ENCODE results near the gene HDAC4. TPM values are rescaled to one million over a fixed set of nuclear protein-coding genes. Genes with fewer than 3 reads are reported as not detected.

HDAC4 gene
- polyA plus RNA-seq, 1 donor (not counting 4 experiments of a cell fraction or from before 2014, with no cell fraction given), result 2.9 TPM

- Histone ChIP-seq H3K4me3 (ENCODE audit: control insufficient read depth in 2 of 3, extremely low read depth in 1 of 3, insufficient read depth in 2 of 3, low read depth in 1 of 3, low read length in 3 of 3) (no peak overlapping the region), H3K27ac (ENCODE audit: control insufficient read depth, insufficient read depth, low read length) (no peak overlapping the region), H3K9me1 (ENCODE audit: control insufficient read depth, extremely low read depth, insufficient read depth, low read length) (no peaks in the 10 kb centered on the region), H4K20me1 (ENCODE audit: control insufficient read depth, extremely low read depth, insufficient read depth, low read length) (no peaks in the 10 kb centered on the region), H3K79me2 (ENCODE audit: control insufficient read depth, insufficient read depth, low read length) (no peaks in the 10 kb centered on the region), H3K4me1 (ENCODE audit: control insufficient read depth, extremely low read depth, insufficient read depth, low read length) (peaks cover 10% of the 10 kb centered on the region), H3K9me3 (ENCODE audit: control insufficient read depth, low read depth, low read length) (no peaks in the 10 kb centered on the region), H3K36me3 (ENCODE audit: control insufficient read depth in 2 of 2, extremely low read depth in 1 of 2, insufficient read depth in 2 of 2, low read length in 2 of 2) (peaks cover 0 to 2% of the 10 kb centered on the region in 2 experiments), H3K9ac (ENCODE audit: control insufficient read depth, extremely low read depth, insufficient read depth, low read length) (no peak overlapping the region), H3K4me2 (ENCODE audit: control insufficient read depth, extremely low read depth, insufficient read depth, low read depth, low read length) (no peak overlapping the region), H3K27me3 (ENCODE audit: control insufficient read depth, extremely low read depth, insufficient read depth, low read length) (no peaks in the 10 kb centered on the region), H2AFZ (ENCODE audit: control insufficient read depth, low read length) (no peak overlapping the region)
- TF ChIP-seq EZH2 (IDR thresholded peaks at IDR 0.05; ENCODE audit: low read length), result no peak
- no peak for TF ChIP-seq CTCF (optimal IDR thresholded peaks at IDR 0.05 in 1 of 3, IDR thresholded peaks at IDR 0.05 in 1 of 3, conservative IDR thresholded peaks at IDR 0.05 in 1 of 3; ENCODE audit: extremely low read depth in 1 of 3, insufficient read depth in 2 of 3, low read length in 3 of 3)
- DNase-seq (ENCODE audit: low read depth, low spot score), result no peak
- FAIRE-seq, result no peak
- dilution Hi-C loops (cut with MboI; ENCODE audit: extremely low pct_ligation_motif_present, low sequenced_read_pairs), result no loop called here
Observed at GRCh38 chr2:239304533-239305221, 96.1 kb downstream of the HDAC4 start.

GRCh38 chr2:239303711-239304532 is 96.9 kb downstream of the HDAC4 start:
- Histone ChIP-seq H3K4me2 (ENCODE audit: control insufficient read depth, extremely low read depth, insufficient read depth, low read depth, low read length) (no peak overlapping the region), H2AFZ (ENCODE audit: control insufficient read depth, low read length) (no peak overlapping the region), H4K20me1 (ENCODE audit: control insufficient read depth, extremely low read depth, insufficient read depth, low read length) (no peaks in the 10 kb centered on the region), H3K27me3 (ENCODE audit: control insufficient read depth, extremely low read depth, insufficient read depth, low read length) (no peaks in the 10 kb centered on the region), H3K27ac (ENCODE audit: control insufficient read depth, insufficient read depth, low read length) (no peak overlapping the region), H3K4me3 (ENCODE audit: control insufficient read depth in 2 of 3, extremely low read depth in 1 of 3, insufficient read depth in 2 of 3, low read depth in 1 of 3, low read length in 3 of 3) (no peak overlapping the region), H3K9me1 (ENCODE audit: control insufficient read depth, extremely low read depth, insufficient read depth, low read length) (no peaks in the 10 kb centered on the region), H3K4me1 (ENCODE audit: control insufficient read depth, extremely low read depth, insufficient read depth, low read length) (peaks cover 5% of the 10 kb centered on the region), H3K9ac (ENCODE audit: control insufficient read depth, extremely low read depth, insufficient read depth, low read length) (no peak overlapping the region), H3K79me2 (ENCODE audit: control insufficient read depth, insufficient read depth, low read length) (no peaks in the 10 kb centered on the region), H3K36me3 (ENCODE audit: control insufficient read depth in 2 of 2, extremely low read depth in 1 of 2, insufficient read depth in 2 of 2, low read length in 2 of 2) (peaks cover 0 to 2% of the 10 kb centered on the region in 2 experiments), H3K9me3 (ENCODE audit: control insufficient read depth, low read depth, low read length) (no peaks in the 10 kb centered on the region)
- no peak for DNase-seq (ENCODE audit: low read depth, low spot score)
- dilution Hi-C loops (cut with MboI; ENCODE audit: extremely low pct_ligation_motif_present, low sequenced_read_pairs), result no loop called here
- no peak for FAIRE-seq
- no peak for TF ChIP-seq EZH2 (IDR thresholded peaks at IDR 0.05; ENCODE audit: low read length)
- no peak for TF ChIP-seq CTCF (optimal IDR thresholded peaks at IDR 0.05 in 1 of 3, IDR thresholded peaks at IDR 0.05 in 1 of 3, conservative IDR thresholded peaks at IDR 0.05 in 1 of 3; ENCODE audit: extremely low read depth in 1 of 3, insufficient read depth in 2 of 3, low read length in 3 of 3)
